SK-N-SH (cell line): Measurements from ENCODE around the gene OVAAL. TPM values are rescaled to one million over a fixed set of nuclear protein-coding genes. Genes with fewer than 3 reads are reported as not detected.

Experiments used
- CTCF ChIA-PET: fragments of 300-600, 350-600 bp; formaldehyde crosslinking; extraction: SDS; loops from one replicate; lab custom pipeline; 2021; lab: Yijun Ruan, JAX
- POLR2A ChIA-PET: fragments of 350-600 bp; sonication (Branson Sonifier 250); formaldehyde crosslinking; extraction: SDS; loops from one replicate; lab custom pipeline; 2020; ENCODE audit warnings: antibody characterized with exemption, inconsistent platforms; lab: Yijun Ruan, JAX
- DNase-seq: peaks from one replicate; pipeline ENCODE4 v3.0.0; 2012
- H2AFZ ChIP-seq: fragments of 200-600 bp; sonication (generic); 2 replicates; pipeline ENCODE4 v1.8.1; 2016; ENCODE audit warnings: antibody characterized with exemption, mild to moderate bottlenecking, low read depth
- H3F3A ChIP-seq: fragments of 200-600 bp; sonication (generic); replicated peaks from 2 replicates; pipeline ENCODE3; 2016; ENCODE audit warnings: antibody characterized with exemption, mild to moderate bottlenecking; ENCODE audit not compliant: insufficient read depth
- H3K27ac ChIP-seq, 2 experiments: fragments of 200-500 bp in 1 of 2; fragments of 200-600 bp in 1 of 2; sonication (Bioruptor generic) in 1 of 2; sonication (generic), shearing (Covaris generic) in 1 of 2; 2 replicates each; pipeline versions ENCODE4 v1.5.1 to v1.6.1; 2014 to 2016; ENCODE audit warnings: low read depth in 2 of 2, inconsistent platforms in 1 of 2, low read length in 1 of 2, mild to moderate bottlenecking in 1 of 2, mixed read lengths in 1 of 2
- H3K27me3 ChIP-seq: fragments of 200-600 bp; sonication (generic), shearing (Covaris generic); 2 replicates; pipeline ENCODE4 v1.6.1; 2016; ENCODE audit warnings: mixed run types; ENCODE audit not compliant: insufficient read depth
- H3K36me3 ChIP-seq, 2 experiments: fragments of 200-500 bp in 1 of 2; fragments of 200-600 bp in 1 of 2; sonication (Bioruptor generic) in 1 of 2; sonication (generic) in 1 of 2; replicated peaks in 1 of 2; 2 replicates each; pipeline versions ENCODE3 to v1.5.1; 2014 to 2016; ENCODE audit warnings: low read length in 1 of 2, mild to moderate bottlenecking in 1 of 2; ENCODE audit not compliant: insufficient read depth in 2 of 2, control insufficient read depth in 1 of 2
- H3K4me1 ChIP-seq, 2 experiments: fragments of 200-500 bp in 1 of 2; fragments of 200-600 bp in 1 of 2; sonication (Bioruptor generic) in 1 of 2; sonication (generic), shearing (Covaris generic) in 1 of 2; 2 replicates each; pipeline versions ENCODE4 v1.5.1 to v1.6.1; 2014 to 2016; ENCODE audit warnings: low read depth in 1 of 2, low read length in 1 of 2, mixed run types in 1 of 2; ENCODE audit not compliant: insufficient read depth in 2 of 2, control insufficient read depth in 1 of 2
- H3K4me2 ChIP-seq: fragments of 200-600 bp; sonication (generic), shearing (Covaris generic); 2 replicates; pipeline ENCODE4 v1.6.1; 2017; ENCODE audit warnings: mixed run types
- H3K4me3 ChIP-seq, 2 experiments: fragments of 200-500 bp in 1 of 2; fragments of 200-600 bp in 1 of 2; sonication (Bioruptor generic) in 1 of 2; sonication (generic), shearing (Covaris generic) in 1 of 2; 2 replicates each; pipeline versions ENCODE4 v1.5.1 to v1.8.1; 2014 to 2016; ENCODE audit warnings: low read depth in 2 of 2, inconsistent platforms in 1 of 2, low read length in 1 of 2, mild to moderate bottlenecking in 1 of 2, mixed read lengths in 1 of 2, moderate library complexity in 1 of 2
- H3K79me2 ChIP-seq: fragments of 200-600 bp; sonication (generic); 2 replicates; pipeline ENCODE4 v1.8.1; 2017; ENCODE audit warnings: mild to moderate bottlenecking; ENCODE audit not compliant: insufficient read depth
- H3K9ac ChIP-seq: fragments of 200-600 bp; sonication (generic); 2 replicates; pipeline ENCODE4 v1.6.1; 2017; ENCODE audit warnings: mixed run types
- H3K9me2 ChIP-seq: fragments of 200-600 bp; sonication (generic); 2 replicates; pipeline ENCODE4 v1.6.1; 2017; ENCODE audit warnings: mixed run types
- H3K9me3 ChIP-seq: fragments of 200-600 bp; sonication (generic); 2 replicates; pipeline ENCODE4 v1.6.1; 2017; ENCODE audit warnings: mixed run types, mild to moderate bottlenecking, moderate library complexity
- H4K20me1 ChIP-seq: fragments of 200-600 bp; sonication (generic); 2 replicates; pipeline ENCODE4 v1.6.1; 2017; ENCODE audit warnings: mild to moderate bottlenecking, mixed run types; ENCODE audit not compliant: insufficient read depth
- ELF1 ChIP-seq: IDR thresholded peaks from 2 replicates; pipeline ENCODE4 v1.4.0; 2012
- EP300 ChIP-seq, 2 experiments: IDR thresholded peaks; 2 replicates each; pipeline versions ENCODE4 v1.4.0 to v1.6.1; 2012; ENCODE audit warnings: borderline replicate concordance in 1 of 2, low read depth in 1 of 2, low read length in 1 of 2
- FOSL2 ChIP-seq: IDR thresholded peaks from 2 replicates; pipeline ENCODE4 v1.4.0; 2012; ENCODE audit warnings: low read depth, mild to moderate bottlenecking, moderate library complexity, borderline replicate concordance
- FOXM1 ChIP-seq: IDR thresholded peaks from 2 replicates; pipeline ENCODE4 v1.4.0; 2012; ENCODE audit warnings: low read depth, mild to moderate bottlenecking
- GABPA ChIP-seq: IDR thresholded peaks from 2 replicates; pipeline ENCODE4 v1.4.0; 2012; ENCODE audit warnings: low read depth, mild to moderate bottlenecking
- GATA2 ChIP-seq: sonication (generic); formaldehyde crosslinking; IDR thresholded peaks from 2 replicates; pipeline ENCODE4 v1.5.0; 2020; ENCODE audit warnings: mild to moderate bottlenecking, missing genetic modification reagents
- JUND ChIP-seq: IDR thresholded peaks from 2 replicates; pipeline ENCODE4 v1.4.0; 2012
- NRF1 ChIP-seq: IDR thresholded peaks from 2 replicates; pipeline ENCODE4 v1.6.1; 2012; ENCODE audit warnings: low read depth, mild to moderate bottlenecking, low read length
- RFX5 ChIP-seq: IDR thresholded peaks from 2 replicates; pipeline ENCODE4 v1.6.1; 2012; ENCODE audit warnings: mild to moderate bottlenecking, improper control_type of control experiment, low read length
- RXRA ChIP-seq: IDR thresholded peaks from 2 replicates; pipeline ENCODE4 v1.4.0; 2012; ENCODE audit warnings: low read depth, mild to moderate bottlenecking, borderline replicate concordance
- WGBS: methylation state at CpG from one replicate; pipeline ENCODE4 v1.1.6; 2017; ENCODE audit warnings: low lambda C conversion rate; 5-methylcytosine and 5-hydroxymethylcytosine counted together
- polyA plus RNA-seq, 3 experiments: library from polyadenylated mRNA; depleted of rRNA; stranded (reverse); fragments of >200 nt; gene quantifications; 2 replicates each; pipeline ENCODE4 v1.2.3, GENCODE V29; 2012
- TF ChIP-seq, protein P1 (sequence below): fragments of 150-350 bp; IDR thresholded peaks from 2 replicates; pipeline ENCODE4 v1.6.1; 2016; ENCODE audit warnings: mild to moderate bottlenecking, low read depth, low read length
- TF ChIP-seq, protein P2 (sequence below): IDR thresholded peaks from 2 replicates; pipeline ENCODE4 v1.4.0; 2012; ENCODE audit warnings: low read depth, borderline replicate concordance
- TF ChIP-seq, protein P3 (sequence below): IDR thresholded peaks from 2 replicates; pipeline ENCODE4 v1.4.0; 2012; ENCODE audit warnings: low read depth
- TF ChIP-seq, protein P4 (sequence below): IDR thresholded peaks from 2 replicates; pipeline ENCODE4; 2012
- TF ChIP-seq, protein P5 (sequence below): IDR thresholded peaks from 2 replicates; pipeline ENCODE4 v1.6.1; 2012; ENCODE audit warnings: mild to moderate bottlenecking, low read depth, low read length, moderate library complexity
- TF ChIP-seq, protein P6 (sequence below): fragments of 200-600 bp; sonication (generic); IDR thresholded peaks from 2 replicates; pipeline ENCODE4 v1.6.1; 2017; ENCODE audit warnings: antibody characterized with exemption, mild to moderate bottlenecking, moderate library complexity

Gene OVAAL
- polyA plus RNA-seq, 1 of the 3 experiments (the other 2 are of a cell fraction): not detected

DNA sequence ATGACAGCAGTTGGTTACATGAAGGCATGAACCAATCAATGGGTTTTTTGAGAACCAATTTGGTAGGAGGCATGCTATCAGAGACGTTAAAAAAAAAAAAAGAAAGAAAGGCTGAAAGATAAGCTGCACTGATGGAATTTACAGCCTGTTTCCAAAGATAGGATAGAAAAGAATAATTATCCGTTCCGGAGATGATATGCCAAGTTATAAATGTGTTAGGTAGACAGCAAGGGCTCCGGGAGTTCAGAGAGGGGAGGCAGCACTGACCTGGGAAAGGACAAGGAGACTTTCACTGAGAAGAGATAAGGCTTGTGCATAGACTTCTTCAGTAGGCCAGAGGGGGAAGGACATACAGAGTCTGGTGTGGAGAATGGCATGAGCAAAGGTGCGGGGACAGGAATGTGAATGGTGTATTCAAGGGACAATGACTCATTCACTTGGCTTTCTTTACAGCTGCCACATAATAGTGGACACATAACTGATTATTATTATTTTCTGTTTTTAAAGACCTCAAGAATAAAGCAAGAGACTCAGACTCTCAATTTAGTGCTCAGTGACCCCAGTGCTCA, 31.6 kb upstream of the OVAAL start:
- H2AFZ ChIP-seq: no peak overlapping the region
- no peak overlapping the region for H3K4me3 ChIP-seq
- H3K9me3 ChIP-seq: no peaks in the 10 kb centered on the region
- H3K9ac ChIP-seq: no peak overlapping the region
- H3K4me1 ChIP-seq: peaks cover 0 to 18% of the 10 kb centered on the region in 2 experiments; a peak in 2 of 4 replicates
- no peak overlapping the region for H3K4me2 ChIP-seq
- no peaks in the 10 kb centered on the region for H3F3A ChIP-seq
- no peaks in the 10 kb centered on the region for H3K27me3 ChIP-seq
- TF ChIP-seq FOSL2: peak; percentile 16; the same call in 1 of the 2 replicates
- TF ChIP-seq RXRA: no peak
- TF ChIP-seq JUND: 0 out of 2 replicates have a peak, but pooled peaks have one; percentile 5
- no peak for TF ChIP-seq ELF1
- ChIA-PET CTCF (interaction anchor here (1.2 to 13.0 kb wide), 6 partner anchors 11 to 614 kb away, joined by 3 to 213 read pairs (median 4); partner anchors contain the start of gene XPR1), POLR2A (no interaction called here)
- no peaks in the 10 kb centered on the region for H3K79me2 ChIP-seq
- no peaks in the 10 kb centered on the region for H3K9me2 ChIP-seq
- WGBS: 80% methylated on average over 5 of the region's 5 CpGs
- DNase-seq: no peak
- H4K20me1 ChIP-seq: no peaks in the 10 kb centered on the region
- H3K36me3 ChIP-seq: no peaks in the 10 kb centered on the region
- no peak overlapping the region for H3K27ac ChIP-seq

DNA sequence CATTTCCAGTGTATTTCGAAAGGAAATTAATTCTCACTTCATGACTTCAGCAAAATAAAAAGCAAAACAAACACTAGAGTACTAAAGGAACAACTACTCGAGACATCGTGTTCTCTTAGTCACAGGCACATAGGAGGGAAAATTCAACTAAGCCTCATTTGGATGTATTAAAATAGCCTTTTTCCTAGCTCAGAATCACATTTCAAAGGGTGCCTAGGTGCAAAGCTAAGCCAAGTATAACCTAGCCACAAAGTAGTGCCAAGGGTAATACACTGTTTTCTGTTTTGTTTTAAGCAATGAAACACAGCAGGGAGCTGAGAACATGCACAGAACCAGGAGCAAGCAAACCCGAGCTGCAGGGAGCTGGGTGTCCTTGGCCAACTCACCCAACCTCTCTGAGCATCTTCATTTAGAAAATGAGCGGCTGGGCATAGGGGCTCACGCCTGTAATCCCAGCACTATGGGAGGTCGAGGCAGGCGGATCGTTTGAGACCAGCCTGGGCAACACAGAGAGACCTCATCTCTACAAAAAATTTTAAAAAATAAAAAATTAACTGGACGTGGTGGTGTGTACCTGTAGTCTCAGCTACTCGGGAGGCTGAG, 29.8 kb upstream of the OVAAL start:
- Histone ChIP-seq H3K4me3 (no peak overlapping the region), H3K79me2 (no peaks in the 10 kb centered on the region), H3K4me2 (no peak overlapping the region), H3K9me3 (no peaks in the 10 kb centered on the region), H3F3A (no peaks in the 10 kb centered on the region), H3K9me2 (no peaks in the 10 kb centered on the region), H3K4me1 (peaks cover 0 to 22% of the 10 kb centered on the region in 2 experiments; a peak in 2 of 4 replicates), H4K20me1 (no peaks in the 10 kb centered on the region), H3K27ac (no peak overlapping the region), H3K36me3 (no peaks in the 10 kb centered on the region), H3K27me3 (no peaks in the 10 kb centered on the region), H3K9ac (no peak overlapping the region), H2AFZ (no peak overlapping the region)
- CTCF ChIA-PET: interaction anchor here (1.0 to 13.0 kb wide), 6 partner anchors 13 to 613 kb away, joined by 4 to 213 read pairs (median 4); partner anchors contain the start of gene XPR1
- TF ChIP-seq, protein P1, sequence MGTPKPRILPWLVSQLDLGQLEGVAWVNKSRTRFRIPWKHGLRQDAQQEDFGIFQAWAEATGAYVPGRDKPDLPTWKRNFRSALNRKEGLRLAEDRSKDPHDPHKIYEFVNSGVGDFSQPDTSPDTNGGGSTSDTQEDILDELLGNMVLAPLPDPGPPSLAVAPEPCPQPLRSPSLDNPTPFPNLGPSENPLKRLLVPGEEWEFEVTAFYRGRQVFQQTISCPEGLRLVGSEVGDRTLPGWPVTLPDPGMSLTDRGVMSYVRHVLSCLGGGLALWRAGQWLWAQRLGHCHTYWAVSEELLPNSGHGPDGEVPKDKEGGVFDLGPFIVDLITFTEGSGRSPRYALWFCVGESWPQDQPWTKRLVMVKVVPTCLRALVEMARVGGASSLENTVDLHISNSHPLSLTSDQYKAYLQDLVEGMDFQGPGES: no peak
- TF ChIP-seq, protein P2, sequence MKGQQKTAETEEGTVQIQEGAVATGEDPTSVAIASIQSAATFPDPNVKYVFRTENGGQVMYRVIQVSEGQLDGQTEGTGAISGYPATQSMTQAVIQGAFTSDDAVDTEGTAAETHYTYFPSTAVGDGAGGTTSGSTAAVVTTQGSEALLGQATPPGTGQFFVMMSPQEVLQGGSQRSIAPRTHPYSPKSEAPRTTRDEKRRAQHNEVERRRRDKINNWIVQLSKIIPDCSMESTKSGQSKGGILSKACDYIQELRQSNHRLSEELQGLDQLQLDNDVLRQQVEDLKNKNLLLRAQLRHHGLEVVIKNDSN: no peak
- TF ChIP-seq, protein P3, sequence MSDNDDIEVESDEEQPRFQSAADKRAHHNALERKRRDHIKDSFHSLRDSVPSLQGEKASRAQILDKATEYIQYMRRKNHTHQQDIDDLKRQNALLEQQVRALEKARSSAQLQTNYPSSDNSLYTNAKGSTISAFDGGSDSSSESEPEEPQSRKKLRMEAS: no peak
- TF ChIP-seq NRF1 (no peak), GABPA (no peak), GATA2 (CRISPR knock-in tag) (no peak), RXRA (no peak), FOSL2 (no peak), EP300 (IDR thresholded peaks at IDR 0.05; ENCODE audit: borderline replicate concordance in 1 of 2, low read depth in 1 of 2, low read length in 1 of 2) (no peak), FOXM1 (no peak), RFX5 (no peak)
- TF ChIP-seq, protein P4, sequence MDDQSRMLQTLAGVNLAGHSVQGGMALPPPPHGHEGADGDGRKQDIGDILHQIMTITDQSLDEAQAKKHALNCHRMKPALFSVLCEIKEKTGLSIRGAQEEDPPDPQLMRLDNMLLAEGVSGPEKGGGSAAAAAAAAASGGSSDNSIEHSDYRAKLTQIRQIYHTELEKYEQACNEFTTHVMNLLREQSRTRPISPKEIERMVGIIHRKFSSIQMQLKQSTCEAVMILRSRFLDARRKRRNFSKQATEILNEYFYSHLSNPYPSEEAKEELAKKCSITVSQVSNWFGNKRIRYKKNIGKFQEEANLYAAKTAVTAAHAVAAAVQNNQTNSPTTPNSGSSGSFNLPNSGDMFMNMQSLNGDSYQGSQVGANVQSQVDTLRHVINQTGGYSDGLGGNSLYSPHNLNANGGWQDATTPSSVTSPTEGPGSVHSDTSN: no peak
- TF ChIP-seq, protein P5, sequence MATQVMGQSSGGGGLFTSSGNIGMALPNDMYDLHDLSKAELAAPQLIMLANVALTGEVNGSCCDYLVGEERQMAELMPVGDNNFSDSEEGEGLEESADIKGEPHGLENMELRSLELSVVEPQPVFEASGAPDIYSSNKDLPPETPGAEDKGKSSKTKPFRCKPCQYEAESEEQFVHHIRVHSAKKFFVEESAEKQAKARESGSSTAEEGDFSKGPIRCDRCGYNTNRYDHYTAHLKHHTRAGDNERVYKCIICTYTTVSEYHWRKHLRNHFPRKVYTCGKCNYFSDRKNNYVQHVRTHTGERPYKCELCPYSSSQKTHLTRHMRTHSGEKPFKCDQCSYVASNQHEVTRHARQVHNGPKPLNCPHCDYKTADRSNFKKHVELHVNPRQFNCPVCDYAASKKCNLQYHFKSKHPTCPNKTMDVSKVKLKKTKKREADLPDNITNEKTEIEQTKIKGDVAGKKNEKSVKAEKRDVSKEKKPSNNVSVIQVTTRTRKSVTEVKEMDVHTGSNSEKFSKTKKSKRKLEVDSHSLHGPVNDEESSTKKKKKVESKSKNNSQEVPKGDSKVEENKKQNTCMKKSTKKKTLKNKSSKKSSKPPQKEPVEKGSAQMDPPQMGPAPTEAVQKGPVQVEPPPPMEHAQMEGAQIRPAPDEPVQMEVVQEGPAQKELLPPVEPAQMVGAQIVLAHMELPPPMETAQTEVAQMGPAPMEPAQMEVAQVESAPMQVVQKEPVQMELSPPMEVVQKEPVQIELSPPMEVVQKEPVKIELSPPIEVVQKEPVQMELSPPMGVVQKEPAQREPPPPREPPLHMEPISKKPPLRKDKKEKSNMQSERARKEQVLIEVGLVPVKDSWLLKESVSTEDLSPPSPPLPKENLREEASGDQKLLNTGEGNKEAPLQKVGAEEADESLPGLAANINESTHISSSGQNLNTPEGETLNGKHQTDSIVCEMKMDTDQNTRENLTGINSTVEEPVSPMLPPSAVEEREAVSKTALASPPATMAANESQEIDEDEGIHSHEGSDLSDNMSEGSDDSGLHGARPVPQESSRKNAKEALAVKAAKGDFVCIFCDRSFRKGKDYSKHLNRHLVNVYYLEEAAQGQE: no peak
- TF ChIP-seq, protein P6, sequence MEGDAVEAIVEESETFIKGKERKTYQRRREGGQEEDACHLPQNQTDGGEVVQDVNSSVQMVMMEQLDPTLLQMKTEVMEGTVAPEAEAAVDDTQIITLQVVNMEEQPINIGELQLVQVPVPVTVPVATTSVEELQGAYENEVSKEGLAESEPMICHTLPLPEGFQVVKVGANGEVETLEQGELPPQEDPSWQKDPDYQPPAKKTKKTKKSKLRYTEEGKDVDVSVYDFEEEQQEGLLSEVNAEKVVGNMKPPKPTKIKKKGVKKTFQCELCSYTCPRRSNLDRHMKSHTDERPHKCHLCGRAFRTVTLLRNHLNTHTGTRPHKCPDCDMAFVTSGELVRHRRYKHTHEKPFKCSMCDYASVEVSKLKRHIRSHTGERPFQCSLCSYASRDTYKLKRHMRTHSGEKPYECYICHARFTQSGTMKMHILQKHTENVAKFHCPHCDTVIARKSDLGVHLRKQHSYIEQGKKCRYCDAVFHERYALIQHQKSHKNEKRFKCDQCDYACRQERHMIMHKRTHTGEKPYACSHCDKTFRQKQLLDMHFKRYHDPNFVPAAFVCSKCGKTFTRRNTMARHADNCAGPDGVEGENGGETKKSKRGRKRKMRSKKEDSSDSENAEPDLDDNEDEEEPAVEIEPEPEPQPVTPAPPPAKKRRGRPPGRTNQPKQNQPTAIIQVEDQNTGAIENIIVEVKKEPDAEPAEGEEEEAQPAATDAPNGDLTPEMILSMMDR: no peak
- 89% methylated on average over 11 of the region's 11 CpGs for WGBS
- DNase-seq: no peak
- POLR2A ChIA-PET: no interaction called here
